Astrocyte (in vitro differentiated cells and primary cell): ENCODE measurements around the gene TOP3A.

ENCODE experiments used
- CTCF ChIP-seq: IDR thresholded peaks from 2 replicates; pipeline ENCODE4 v1.5.1; 2011; ENCODE audit warnings: low read depth, mild to moderate bottlenecking, inconsistent platforms, low read length, moderate library complexity; ENCODE audit not compliant: insufficient read depth
- EZH2 ChIP-seq: IDR thresholded peaks from 2 replicates; pipeline ENCODE4 v1.6.1; 2012; ENCODE audit warnings: mild to moderate bottlenecking, low read length, inconsistent platforms; ENCODE audit not compliant: insufficient read depth

- peak; percentile 17 for TF ChIP-seq CTCF
- TF ChIP-seq EZH2, result no peak
Measured at GRCh38 chr17:18321309-18321708, 6.5 kb upstream of the TOP3A start.
